Measurements from ENCODE around the gene INHBE. TPM values are rescaled to one million over a fixed set of nuclear protein-coding genes. Genes with fewer than 3 reads are reported as not detected.

INHBE gene
- total RNA-seq, 4 donors from 2014 or later = not detected

- Histone ChIP-seq H3K4me1 (no peaks in the 10 kb centered on the region), H3K36me3 (no peaks in the 10 kb centered on the region), H3K4me3 (no peak overlapping the region), H3K27me3 (no peaks in the 10 kb centered on the region), H3K9me3 (peaks cover 0 to 3% of the 10 kb centered on the region in 2 donors), H3K27ac (no peak overlapping the region)
- intact Hi-C loops (cut with DNase I; ENCODE audit: low total_unique reads) = no loop called here
- no peak for DNase-seq
- TF ChIP-seq POLR2A (IDR thresholded peaks at IDR 0.05) (no peak), CTCF (IDR thresholded peaks at IDR 0.05) (no peak)
Observed at GRCh38 chr12:57444744-57445143, 10.4 kb upstream of the INHBE start.

- TF ChIP-seq CTCF (IDR thresholded peaks at IDR 0.05) = no peak
- TF ChIP-seq POLR2A (IDR thresholded peaks at IDR 0.05) = no peak
- Histone ChIP-seq H3K4me3 (no peak overlapping the region), H3K27me3 (no peaks in the 10 kb centered on the region), H3K9me3 (peaks cover 0 to 3% of the 10 kb centered on the region in 2 donors), H3K4me1 (no peaks in the 10 kb centered on the region), H3K27ac (no peak overlapping the region), H3K36me3 (no peaks in the 10 kb centered on the region)
- DNase-seq = no peak
- intact Hi-C loops (cut with DNase I; ENCODE audit: low total_unique reads) = no loop called here
Observed at GRCh38 chr12:57446292-57446960, 8.7 kb upstream of the INHBE start.

- intact Hi-C loops (cut with DNase I; ENCODE audit: low total_unique reads) = no loop called here
- no peaks in the 10 kb centered on the region for H3K9me3 ChIP-seq
- peaks cover 0 to 7% of the 10 kb centered on the region in 2 donors for H3K4me1 ChIP-seq
- DNase-seq = no peak
- TF ChIP-seq POLR2A (IDR thresholded peaks at IDR 0.05) (no peak), CTCF (IDR thresholded peaks at IDR 0.05) (no peak)
- H3K36me3 ChIP-seq = no peaks in the 10 kb centered on the region
- no peak overlapping the region for H3K27ac ChIP-seq
- H3K27me3 ChIP-seq = no peaks in the 10 kb centered on the region
- H3K4me3 ChIP-seq = no peak overlapping the region
Observed at GRCh38 chr12:57448669-57449068, 6.4 kb upstream of the INHBE start.

- no peak for DNase-seq
- Histone ChIP-seq H3K36me3 (no peaks in the 10 kb centered on the region), H3K9me3 (no peaks in the 10 kb centered on the region), H3K4me3 (no peak overlapping the region), H3K27ac (no peak overlapping the region), H3K4me1 (peaks cover 0 to 7% of the 10 kb centered on the region in 2 donors), H3K27me3 (no peaks in the 10 kb centered on the region)
- intact Hi-C loops (cut with DNase I; ENCODE audit: low total_unique reads) = no loop called here
- no peak for TF ChIP-seq POLR2A (IDR thresholded peaks at IDR 0.05)
- TF ChIP-seq CTCF (IDR thresholded peaks at IDR 0.05) = no peak
Observed at GRCh38 chr12:57449375-57449774, 5.7 kb upstream of the INHBE start.

- no peaks in the 10 kb centered on the region for H3K27me3 ChIP-seq
- TF ChIP-seq POLR2A (IDR thresholded peaks at IDR 0.05) (no peak), CTCF (IDR thresholded peaks at IDR 0.05) (no peak)
- no peaks in the 10 kb centered on the region for H3K36me3 ChIP-seq
- H3K9me3 ChIP-seq = no peaks in the 10 kb centered on the region
- no peak overlapping the region for H3K27ac ChIP-seq
- no peak for DNase-seq
- intact Hi-C loops (cut with DNase I; ENCODE audit: low total_unique reads) = no loop called here
- H3K4me1 ChIP-seq = peaks cover 0 to 7% of the 10 kb centered on the region in 2 donors
- H3K4me3 ChIP-seq = no peak overlapping the region
Observed at GRCh38 chr12:57450057-57450456, 5.0 kb upstream of the INHBE start.

Data from uterus (tissue), 4 donors.